Activated T-helper 9 cell treated with anti-CD3 and anti-CD28 coated beads, Interleukin-2, amount 50 U/mL, for 16 hours (primary cell): ENCODE data around the gene CDCP1.

Experiments used
- DNase-seq: peaks from one replicate; pipeline ENCODE4 v3.0.0-alpha.2; 2020; ENCODE audit warnings: low read depth

Gene CDCP1, protein sequence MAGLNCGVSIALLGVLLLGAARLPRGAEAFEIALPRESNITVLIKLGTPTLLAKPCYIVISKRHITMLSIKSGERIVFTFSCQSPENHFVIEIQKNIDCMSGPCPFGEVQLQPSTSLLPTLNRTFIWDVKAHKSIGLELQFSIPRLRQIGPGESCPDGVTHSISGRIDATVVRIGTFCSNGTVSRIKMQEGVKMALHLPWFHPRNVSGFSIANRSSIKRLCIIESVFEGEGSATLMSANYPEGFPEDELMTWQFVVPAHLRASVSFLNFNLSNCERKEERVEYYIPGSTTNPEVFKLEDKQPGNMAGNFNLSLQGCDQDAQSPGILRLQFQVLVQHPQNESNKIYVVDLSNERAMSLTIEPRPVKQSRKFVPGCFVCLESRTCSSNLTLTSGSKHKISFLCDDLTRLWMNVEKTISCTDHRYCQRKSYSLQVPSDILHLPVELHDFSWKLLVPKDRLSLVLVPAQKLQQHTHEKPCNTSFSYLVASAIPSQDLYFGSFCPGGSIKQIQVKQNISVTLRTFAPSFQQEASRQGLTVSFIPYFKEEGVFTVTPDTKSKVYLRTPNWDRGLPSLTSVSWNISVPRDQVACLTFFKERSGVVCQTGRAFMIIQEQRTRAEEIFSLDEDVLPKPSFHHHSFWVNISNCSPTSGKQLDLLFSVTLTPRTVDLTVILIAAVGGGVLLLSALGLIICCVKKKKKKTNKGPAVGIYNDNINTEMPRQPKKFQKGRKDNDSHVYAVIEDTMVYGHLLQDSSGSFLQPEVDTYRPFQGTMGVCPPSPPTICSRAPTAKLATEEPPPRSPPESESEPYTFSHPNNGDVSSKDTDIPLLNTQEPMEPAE

GRCh38 chr3:45145681-45146614 lies at the start of gene CDCP1:
Gene CDCP1 (minus strand): TSS chr3:45146378. CDS start chr3:45146287, 91 bp downstream.
- no peak for DNase-seq

DNA sequence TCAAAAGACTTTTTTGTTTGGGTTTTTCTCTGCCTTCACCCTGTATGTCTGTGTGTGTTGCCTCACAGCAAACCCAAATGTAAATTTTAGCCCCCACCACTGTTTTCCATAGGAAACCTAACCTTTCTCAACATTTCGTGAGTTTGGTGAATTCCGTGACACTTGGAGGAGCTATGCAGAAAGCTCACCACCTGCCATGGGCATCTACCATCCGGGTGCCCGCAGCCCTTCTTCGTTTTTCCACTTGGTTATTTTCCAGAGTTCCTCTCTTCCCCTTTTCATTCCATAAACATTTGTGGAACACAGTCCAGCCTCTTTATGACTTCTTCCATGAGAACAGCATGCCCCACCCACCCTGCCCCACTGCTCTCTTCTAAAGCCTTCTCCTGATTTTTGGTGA lies 48.6 kb upstream of the CDCP1 start:
- DNase-seq, result no peak

GRCh38 chr3:45191924-45192417 lies 45.8 kb upstream of the CDCP1 start:
- DNase-seq, result no peak

DNA sequence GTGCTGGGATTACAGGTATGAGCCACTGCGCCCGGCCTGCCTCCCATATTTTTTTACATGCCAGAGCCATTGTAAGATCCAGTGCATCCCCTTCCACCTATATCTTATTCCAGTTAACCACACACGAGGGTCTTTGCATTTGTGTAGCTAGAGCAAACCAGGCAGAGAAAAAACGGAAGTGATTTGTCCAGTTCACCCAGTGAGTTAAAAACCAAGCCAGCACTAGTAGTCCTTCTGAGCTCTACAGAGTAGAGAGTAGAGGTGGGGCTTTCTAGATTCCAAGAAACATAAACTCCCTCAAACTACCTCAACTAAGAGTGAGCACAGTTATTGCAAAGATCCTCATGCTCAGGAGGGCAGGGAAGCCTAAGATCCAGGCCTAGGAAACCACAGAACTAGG lies 45.2 kb upstream of the CDCP1 start:
- DNase-seq, result no peak

GRCh38 chr3:45188719-45189659 lies 42.8 kb upstream of the CDCP1 start:
- no peak for DNase-seq

DNA sequence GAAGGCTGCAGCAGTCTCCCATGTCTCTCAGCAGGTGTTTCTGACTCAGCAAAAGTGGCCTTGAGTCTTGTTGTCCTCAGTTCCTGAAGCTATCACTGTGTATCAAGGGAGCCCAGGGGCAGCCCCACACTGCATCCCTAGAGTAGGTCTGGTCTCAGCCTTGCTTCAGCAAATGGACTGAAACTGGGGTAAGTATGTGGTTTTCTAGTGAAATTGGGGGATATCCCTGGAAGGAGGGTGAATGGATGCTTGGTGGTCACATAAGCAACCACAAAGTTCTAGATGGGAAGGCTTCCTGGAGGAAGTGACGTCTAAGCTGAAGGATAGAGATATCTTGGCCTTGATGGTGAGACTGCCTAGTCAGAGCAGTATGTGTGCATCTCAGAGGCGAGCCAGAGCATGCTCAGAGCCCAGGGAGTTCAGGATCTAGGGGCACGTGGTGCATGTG lies 41.5 kb upstream of the CDCP1 start:
- DNase-seq, result no peak

GRCh38 chr3:45186871-45187270 lies 40.7 kb upstream of the CDCP1 start:
- no peak for DNase-seq

- no peak for DNase-seq
Observed at GRCh38 chr3:45185461-45185860, 39.3 kb upstream of the CDCP1 start.

DNA sequence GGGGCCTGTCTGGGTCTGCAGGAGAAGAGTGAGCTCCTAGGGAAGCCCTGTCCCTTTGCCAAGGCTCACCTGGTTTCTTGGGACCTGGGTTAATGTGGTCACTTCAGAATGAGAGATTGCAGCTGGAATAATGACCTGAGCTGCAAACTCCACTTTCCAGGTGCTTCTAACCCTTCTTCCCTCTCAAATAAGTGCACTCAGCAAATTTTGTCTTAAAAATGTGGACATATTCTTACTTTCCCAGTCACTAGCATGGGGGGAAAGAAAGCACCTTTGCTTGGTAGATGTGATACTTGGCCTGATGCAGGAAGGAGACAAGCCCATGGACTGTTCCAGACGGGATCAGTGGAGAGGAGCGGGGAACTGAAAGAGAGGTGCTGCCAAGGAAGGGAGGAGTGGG lies 38.9 kb upstream of the CDCP1 start:
- no peak for DNase-seq

DNA sequence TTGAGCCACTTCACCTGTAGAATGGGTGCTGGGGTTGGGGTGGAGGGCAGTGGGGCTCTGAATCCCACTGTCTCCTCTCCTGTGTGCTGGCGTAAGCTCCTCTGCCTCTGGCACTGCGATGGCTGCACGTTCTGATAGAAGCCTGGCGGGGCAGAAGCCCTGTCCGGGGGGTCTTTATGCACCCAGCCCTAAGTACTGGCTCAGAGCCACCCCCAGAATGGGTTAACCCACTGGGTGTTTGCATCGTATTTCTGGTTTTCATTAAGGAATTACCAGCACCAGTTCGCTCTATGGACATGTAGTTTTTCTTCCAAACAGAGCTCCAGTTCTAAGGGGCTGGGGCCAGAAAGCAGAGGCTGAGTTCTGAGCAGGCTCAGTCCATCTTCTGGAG lies 37.7 kb upstream of the CDCP1 start:
- no peak for DNase-seq

DNA sequence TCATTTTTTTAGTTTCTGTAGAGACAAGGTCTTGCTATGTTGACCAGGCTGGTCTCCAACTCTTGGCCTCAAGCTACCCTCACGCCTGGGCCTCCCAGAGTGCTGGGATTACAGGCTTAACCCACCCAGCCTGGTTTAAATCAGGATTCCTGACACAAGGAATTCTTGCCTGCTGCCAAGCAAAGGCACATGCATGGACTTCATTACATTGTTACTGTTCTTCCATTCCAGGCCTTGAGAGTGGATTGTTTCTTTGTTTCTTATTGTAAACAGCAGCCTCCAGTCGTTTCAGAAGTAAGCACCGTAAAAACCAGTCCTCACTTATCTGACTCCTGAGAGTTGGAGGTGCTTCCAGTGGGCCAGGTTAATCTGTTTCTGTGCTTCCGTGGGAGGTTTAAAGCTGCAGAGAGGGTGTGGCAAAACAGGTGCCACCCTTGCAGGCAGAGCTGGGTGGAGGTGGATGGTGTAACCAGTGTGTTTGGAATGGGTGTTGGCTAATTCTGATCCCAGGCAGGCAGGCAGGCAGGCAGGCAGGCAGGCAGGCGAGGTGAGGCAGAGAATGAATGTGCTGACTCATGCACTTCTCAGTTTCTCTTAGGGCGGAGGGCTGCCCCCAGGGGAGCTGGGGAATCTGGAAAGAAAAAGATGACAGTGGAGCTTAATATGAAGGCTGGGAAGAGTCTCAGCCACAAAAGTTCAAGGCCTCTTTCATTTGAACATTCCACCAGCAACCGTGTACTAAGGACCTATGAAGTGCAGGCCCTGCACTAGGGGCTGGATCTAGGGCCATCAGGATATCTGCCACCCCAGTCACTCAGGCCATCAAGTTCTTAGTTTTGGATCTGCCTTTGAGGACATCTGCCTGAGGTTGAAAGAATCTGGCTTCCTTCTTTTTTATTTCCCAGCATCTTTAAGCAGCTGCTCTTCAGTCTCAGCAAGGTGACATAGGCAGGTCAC lies 37.0 kb upstream of the CDCP1 start:
- no peak for DNase-seq

DNA sequence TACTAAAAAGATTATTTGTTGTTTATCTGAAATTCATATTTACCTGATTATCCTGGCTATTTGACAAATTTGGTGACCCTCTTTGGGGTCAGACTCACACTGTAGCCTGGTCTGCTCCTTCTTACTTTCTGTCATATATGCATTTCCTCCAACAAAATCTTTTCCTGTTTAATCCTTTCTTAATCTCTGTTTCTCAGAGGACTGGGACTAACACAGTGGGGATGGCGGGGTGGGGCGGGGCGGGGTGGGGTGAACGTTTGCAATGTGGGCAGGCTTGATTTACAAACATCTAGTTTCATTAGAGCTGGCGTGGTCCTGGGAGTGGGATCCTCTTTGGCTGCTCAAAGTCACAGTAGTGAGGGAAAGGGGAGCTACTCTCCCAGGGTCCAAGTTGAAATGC lies 35.3 kb upstream of the CDCP1 start:
- DNase-seq, result no peak

DNA sequence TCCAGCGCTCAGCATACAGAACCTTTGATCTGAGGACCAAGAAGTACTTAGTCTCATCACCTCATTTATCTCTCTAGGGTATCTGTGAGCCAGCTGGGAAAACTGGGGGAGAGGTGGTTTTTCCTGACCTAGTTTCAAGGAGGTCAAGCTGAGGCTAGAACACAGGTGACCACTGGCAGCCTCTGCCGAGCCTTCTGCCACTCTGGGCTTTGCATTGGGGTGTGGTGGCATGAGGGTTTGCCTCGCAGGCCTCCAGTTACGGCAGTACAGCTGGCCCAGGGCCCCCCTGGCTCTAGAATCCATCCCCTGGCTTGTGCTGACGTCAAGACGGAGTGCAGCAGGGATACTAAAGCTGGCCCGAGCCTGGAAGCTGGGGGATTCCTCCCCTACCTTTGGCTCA lies 34.7 kb upstream of the CDCP1 start:
- DNase-seq, result no peak

- DNase-seq, result no peak
Observed at GRCh38 chr3:45180051-45180450, 33.9 kb upstream of the CDCP1 start.

GRCh38 chr3:45179163-45179562 lies 33.0 kb upstream of the CDCP1 start:
- no peak for DNase-seq

DNA sequence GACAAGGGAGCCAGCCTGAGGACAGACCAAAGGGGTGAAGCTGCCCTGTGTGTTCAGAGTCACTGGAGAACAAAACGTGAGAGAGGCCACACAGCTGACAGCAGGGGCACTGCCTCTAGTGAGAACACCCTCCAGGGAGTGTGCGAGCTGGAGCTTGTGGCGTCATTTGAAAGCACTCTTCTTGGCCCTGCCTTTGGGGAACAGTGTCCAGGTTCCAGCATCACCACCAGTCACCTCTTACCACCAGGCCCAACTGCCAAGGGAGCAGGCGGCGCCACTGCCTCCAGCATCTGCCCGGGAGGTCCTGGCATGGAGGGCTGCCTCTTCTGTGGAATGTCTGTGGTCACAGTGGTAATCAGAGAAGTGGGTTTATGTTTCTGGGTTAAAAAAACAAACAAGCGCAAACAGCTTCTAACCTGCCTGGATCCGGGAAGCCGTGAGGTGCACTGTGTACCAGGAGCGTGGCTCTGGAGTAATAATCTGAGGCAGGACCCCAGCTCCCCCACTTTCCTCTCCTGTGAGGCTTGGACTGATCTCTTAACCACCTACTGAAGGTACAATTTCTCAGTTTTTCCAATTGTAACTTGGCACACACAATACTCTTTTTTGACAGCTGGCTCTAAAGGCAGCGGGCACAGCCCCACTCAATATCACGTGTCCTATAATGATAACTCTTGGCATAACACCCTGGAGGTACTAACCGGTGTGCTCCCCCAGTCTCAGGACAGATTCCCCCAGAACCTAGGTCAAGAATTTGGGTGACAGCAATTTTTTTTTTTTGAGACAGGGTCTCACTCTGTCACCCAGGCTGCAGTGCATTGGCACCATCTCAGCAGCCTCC lies 32.2 kb upstream of the CDCP1 start:
- no peak for DNase-seq

DNA sequence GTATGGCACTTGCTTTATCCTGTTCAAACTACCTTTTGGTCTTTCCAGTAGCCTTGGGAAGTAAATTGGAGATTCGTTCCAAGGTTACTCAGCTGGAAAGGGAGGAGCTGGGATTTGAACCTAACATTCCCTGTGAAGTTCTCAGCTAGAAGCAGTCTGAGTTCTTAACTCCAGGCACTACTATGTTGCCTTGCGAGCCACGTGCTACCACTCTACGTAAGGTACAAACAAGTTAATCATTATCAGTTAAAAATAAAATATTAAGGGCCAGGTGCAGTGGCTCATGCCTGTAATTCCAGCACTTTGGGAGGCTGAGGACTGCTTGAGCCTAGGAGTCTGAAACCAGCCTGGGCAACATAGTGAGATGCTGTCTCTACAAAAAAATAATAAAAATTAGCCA lies 30.7 kb upstream of the CDCP1 start:
- no peak for DNase-seq

DNA sequence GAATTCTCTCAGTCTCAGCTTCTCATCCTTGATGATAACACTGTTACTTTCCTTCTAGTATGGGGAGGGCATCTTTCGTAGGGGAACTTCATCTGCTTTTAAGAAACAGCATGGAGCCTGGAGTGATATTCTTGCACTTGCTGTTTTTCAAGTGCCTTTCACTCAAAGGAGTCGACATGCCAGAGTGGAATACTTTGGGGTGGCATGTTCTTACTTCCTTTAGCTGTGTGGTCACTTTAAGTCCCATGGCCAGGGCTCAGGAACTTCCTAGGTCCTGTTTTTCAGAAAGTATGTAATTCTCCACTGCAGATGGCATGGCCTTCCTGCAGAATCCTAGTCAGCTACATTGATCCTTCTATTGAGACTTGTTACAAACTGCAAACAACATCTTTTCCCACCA lies 28.1 kb upstream of the CDCP1 start:
- DNase-seq, result no peak

- DNase-seq, result no peak
Observed at GRCh38 chr3:45173776-45174175, 27.6 kb upstream of the CDCP1 start.
